BLaER1 treated with 17β-estradiol and CSF1 and Interleukin-3, amounts not matched to agents 10 nM and 100 nM (cell line): ENCODE results near the gene KIF5A.

ENCODE experiments used
- H3K27ac ChIP-seq, 11 experiments: shearing (Covaris generic); formaldehyde crosslinking; 2 replicates each; pipeline ENCODE4 v1.8.1; 2022
- H3K27me3 ChIP-seq, 11 experiments: shearing (Covaris generic); formaldehyde crosslinking; 2 replicates each; pipeline ENCODE4 v1.8.1; 2022
- H3K36me3 ChIP-seq, 11 experiments: shearing (Covaris generic); formaldehyde crosslinking; 2 replicates each; pipeline ENCODE4 v1.8.1; 2022
- H3K4me1 ChIP-seq, 10 experiments: shearing (Covaris generic); formaldehyde crosslinking; 2 replicates each; pipeline ENCODE4 v1.8.1; 2022
- H3K4me2 ChIP-seq, 11 experiments: shearing (Covaris generic); formaldehyde crosslinking; 2 replicates each; pipeline ENCODE4 v1.8.1; 2022
- H3K4me3 ChIP-seq, 10 experiments: shearing (Covaris generic); formaldehyde crosslinking; 2 replicates each; pipeline ENCODE4 v1.8.1; 2022
- H3K9ac ChIP-seq, 11 experiments: shearing (Covaris generic); formaldehyde crosslinking; 2 replicates each; pipeline ENCODE4 v1.8.1; 2022
- H3K9me3 ChIP-seq, 11 experiments: shearing (Covaris generic); formaldehyde crosslinking; replicated peaks in 1 of 11; 2 replicates each; pipeline ENCODE4 v1.8.1; 2022
- H4K20me1 ChIP-seq, 11 experiments: shearing (Covaris generic); formaldehyde crosslinking; 2 replicates each; pipeline ENCODE4 v1.8.1; 2022
- Cebpa-rat ChIP-seq, 11 experiments: shearing (Covaris generic); IDR thresholded peaks; 2 replicates each; pipeline ENCODE4 v1.8.1; 2022

The KIF5A gene

GRCh38 chr12:57522887-57523705 lies 26.7 kb upstream of the KIF5A start:
- Histone ChIP-seq H3K9me3 (no peaks in the 10 kb centered on the region), H3K4me1 (peaks cover 54 to 67% (median 62%) of the 10 kb centered on the region in 10 experiments), H3K4me3 (peak overlapping the region; percentile 70 to 86 (median 78)), H3K27me3 (no peaks in the 10 kb centered on the region), H4K20me1 (peaks cover 43 to 68% (median 58%) of the 10 kb centered on the region in 11 experiments), H3K27ac (peak overlapping the region; percentile 90 to 99 (median 97)), H3K36me3 (peaks cover 46 to 58% (median 55%) of the 10 kb centered on the region in 11 experiments), H3K4me2 (peak overlapping the region; percentile 85 to 100 (median 95)), H3K9ac (peak overlapping the region; percentile 84 to 93 (median 90))
- TF ChIP-seq Cebpa-rat (IDR thresholded peaks at IDR 0.05), result peak in 7 of 11 experiments; percentile 36 to 75 (median 61); a peak in 8 of 22 replicates

DNA sequence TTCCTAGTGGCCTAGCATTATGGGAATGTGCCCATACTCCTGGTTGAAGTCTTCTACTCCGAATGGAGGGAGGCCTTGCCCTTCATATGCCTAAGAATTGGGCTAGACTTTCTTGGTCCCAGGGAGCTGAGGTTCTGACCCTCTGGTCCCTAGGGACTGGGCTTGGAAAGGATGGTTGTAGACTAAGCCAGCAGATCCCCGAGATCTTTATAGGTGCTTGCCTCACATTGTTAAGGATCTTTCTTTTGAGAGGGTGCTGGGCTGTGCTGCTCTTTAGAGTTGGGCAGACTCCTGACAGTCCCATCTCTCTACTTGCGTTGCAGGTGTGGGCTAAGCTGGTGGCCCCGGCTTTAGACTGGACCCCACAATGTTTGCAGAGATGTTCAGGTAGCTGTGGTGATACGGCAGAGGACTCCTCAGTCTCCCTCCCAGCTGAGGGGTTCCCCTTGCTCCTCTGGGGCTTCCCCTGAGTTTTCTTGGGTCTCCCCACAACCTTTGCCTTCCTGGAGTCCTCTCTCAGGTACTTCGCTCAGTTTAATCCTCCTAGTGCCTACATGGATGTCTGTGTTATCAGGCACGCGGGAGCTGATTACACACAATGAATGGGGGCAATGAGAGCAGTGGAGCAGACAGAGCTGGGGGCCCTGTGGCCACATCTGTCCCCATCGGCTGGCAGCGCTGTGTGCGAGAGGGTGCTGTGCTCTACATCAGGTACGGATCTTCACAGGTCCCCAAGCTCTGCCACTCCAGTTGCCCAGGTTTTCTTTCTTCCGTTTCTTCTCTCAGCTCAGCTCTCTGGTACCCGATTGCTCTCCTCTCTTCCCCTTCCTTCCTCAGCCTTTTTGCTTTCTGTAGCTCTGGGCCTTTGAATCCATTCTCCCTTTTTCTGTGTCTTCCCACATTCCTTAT lies 25.9 kb upstream of the KIF5A start:
- TF ChIP-seq Cebpa-rat (IDR thresholded peaks at IDR 0.05), result no peak
- Histone ChIP-seq H3K4me1 (peaks cover 45 to 58% (median 54%) of the 10 kb centered on the region in 10 experiments), H3K4me2 (peak overlapping the region; percentile 85 to 100 (median 95)), H3K27me3 (no peaks in the 10 kb centered on the region), H3K4me3 (peak overlapping the region; percentile 70 to 86 (median 78)), H3K27ac (peak overlapping the region; percentile 75 to 99 (median 97)), H3K9ac (peak overlapping the region; percentile 84 to 93 (median 89)), H3K36me3 (peaks cover 47 to 58% (median 55%) of the 10 kb centered on the region in 11 experiments), H3K9me3 (no peaks in the 10 kb centered on the region), H4K20me1 (peaks cover 34 to 68% (median 53%) of the 10 kb centered on the region in 11 experiments; a peak in 21 of 22 replicates)

DNA sequence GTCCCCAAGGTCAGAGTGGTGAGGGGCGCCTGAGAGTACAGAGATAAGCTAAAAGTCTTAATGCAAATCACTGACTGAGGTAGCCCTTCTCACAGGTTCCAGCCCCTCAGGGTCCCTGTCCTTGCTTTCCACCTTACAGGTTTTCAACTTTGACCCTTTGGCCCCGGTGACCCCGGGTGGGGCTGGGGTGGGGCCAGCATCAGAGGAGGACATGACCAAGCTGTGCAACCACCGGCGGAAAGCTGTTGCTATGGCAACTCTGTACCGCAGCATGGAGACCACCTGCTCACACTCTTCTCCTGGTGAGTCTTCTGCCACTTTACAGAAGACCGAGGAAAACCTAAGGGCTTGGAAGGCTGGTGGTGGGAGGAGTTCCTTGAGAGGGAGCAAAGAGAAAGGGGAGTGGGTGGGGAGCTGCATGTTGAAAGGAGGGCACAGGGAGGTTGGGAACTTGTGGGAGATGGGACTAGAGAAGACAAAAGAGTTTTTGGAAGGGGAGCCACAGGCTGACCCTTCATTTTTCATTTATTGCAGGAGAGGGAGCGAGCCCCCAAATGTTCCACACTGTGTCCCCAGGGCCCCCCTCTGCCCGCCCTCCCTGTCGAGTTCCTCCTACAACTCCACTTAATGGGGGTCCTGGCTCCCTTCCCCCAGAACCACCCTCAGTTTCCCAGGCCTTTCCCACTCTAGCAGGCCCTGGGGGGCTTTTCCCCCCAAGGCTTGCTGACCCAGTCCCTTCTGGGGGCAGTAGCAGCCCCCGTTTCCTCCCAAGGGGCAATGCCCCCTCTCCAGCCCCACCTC lies 24.8 kb upstream of the KIF5A start:
- H3K4me2 ChIP-seq, result peak overlapping the region; percentile 85 to 100 (median 95)
- no peaks in the 10 kb centered on the region for H3K9me3 ChIP-seq
- no peaks in the 10 kb centered on the region for H3K27me3 ChIP-seq
- H3K4me3 ChIP-seq, result peak overlapping the region in 7 of 10 experiments; percentile 70 to 86 (median 84); a peak in 12 of 20 replicates
- H3K36me3 ChIP-seq, result peaks cover 52 to 62% (median 59%) of the 10 kb centered on the region in 11 experiments
- peak overlapping the region; percentile 84 to 93 (median 89); a peak in 20 of 22 replicates for H3K9ac ChIP-seq
- TF ChIP-seq Cebpa-rat (IDR thresholded peaks at IDR 0.05), result no peak
- H4K20me1 ChIP-seq, result peaks cover 26 to 66% (median 50%) of the 10 kb centered on the region in 11 experiments; a peak in 18 of 22 replicates
- H3K27ac ChIP-seq, result peak overlapping the region in 10 of 11 experiments; percentile 80 to 99 (median 97); a peak in 19 of 22 replicates
- peaks cover 43 to 53% (median 49%) of the 10 kb centered on the region in 10 experiments for H3K4me1 ChIP-seq

- peak overlapping the region; percentile 85 to 100 (median 95) for H3K4me2 ChIP-seq
- peaks cover 60 to 70% (median 66%) of the 10 kb centered on the region in 11 experiments for H3K36me3 ChIP-seq
- H3K9ac ChIP-seq, result peak overlapping the region; percentile 15 to 93 (median 89); a peak in 18 of 22 replicates
- no peak for TF ChIP-seq Cebpa-rat (IDR thresholded peaks at IDR 0.05)
- H3K27ac ChIP-seq, result peak overlapping the region in 5 of 11 experiments; percentile 10 to 47 (median 31); a peak in 4 of 22 replicates
- no peaks in the 10 kb centered on the region for H3K9me3 ChIP-seq
- H4K20me1 ChIP-seq, result peaks cover 23 to 73% (median 50%) of the 10 kb centered on the region in 11 experiments; a peak in 17 of 22 replicates
- no peaks in the 10 kb centered on the region for H3K27me3 ChIP-seq
- peaks cover 43 to 53% (median 49%) of the 10 kb centered on the region in 10 experiments for H3K4me1 ChIP-seq
- H3K4me3 ChIP-seq, result no peak overlapping the region
Observed at GRCh38 chr12:57525615-57526383, 24.0 kb upstream of the KIF5A start.

DNA sequence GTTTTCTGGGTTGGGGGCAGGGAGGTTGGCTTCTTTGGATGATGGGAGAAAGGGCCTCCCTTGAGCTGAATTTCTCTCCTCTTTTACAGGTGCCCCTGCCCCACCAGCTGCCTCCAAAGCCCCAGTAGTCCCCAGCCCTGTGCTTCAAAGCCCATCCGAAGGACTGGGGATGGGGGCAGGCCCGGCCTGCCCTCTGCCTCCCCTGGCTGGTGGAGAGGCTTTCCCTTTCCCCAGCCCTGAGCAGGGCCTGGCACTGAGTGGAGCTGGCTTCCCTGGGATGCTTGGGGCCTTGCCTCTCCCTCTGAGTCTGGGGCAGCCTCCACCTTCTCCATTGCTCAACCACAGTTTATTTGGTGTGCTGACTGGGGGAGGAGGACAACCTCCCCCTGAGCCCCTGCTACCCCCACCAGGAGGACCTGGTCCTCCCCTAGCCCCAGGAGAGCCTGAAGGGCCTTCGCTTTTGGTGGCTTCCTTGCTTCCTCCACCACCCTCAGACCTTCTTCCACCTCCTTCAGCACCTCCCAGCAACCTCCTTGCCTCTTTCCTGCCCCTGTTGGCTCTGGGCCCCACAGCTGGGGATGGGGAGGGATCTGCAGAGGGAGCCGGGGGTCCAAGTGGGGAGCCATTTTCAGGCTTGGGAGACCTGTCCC lies 23.2 kb upstream of the KIF5A start:
- Histone ChIP-seq H3K27ac (peak overlapping the region in 7 of 11 experiments; percentile 2 to 50 (median 26); a peak in 7 of 22 replicates), H3K36me3 (peaks cover 68 to 78% (median 74%) of the 10 kb centered on the region in 11 experiments), H3K4me3 (no peak overlapping the region), H3K4me2 (peak overlapping the region in 6 of 11 experiments; percentile 3 to 100 (median 29); a peak in 5 of 22 replicates), H3K9me3 (no peaks in the 10 kb centered on the region), H4K20me1 (peaks cover 23 to 79% (median 50%) of the 10 kb centered on the region in 11 experiments; a peak in 17 of 22 replicates), H3K27me3 (no peaks in the 10 kb centered on the region), H3K4me1 (peaks cover 35 to 45% (median 41%) of the 10 kb centered on the region in 10 experiments), H3K9ac (peak overlapping the region; percentile 9 to 91 (median 33); a peak in 13 of 22 replicates)
- TF ChIP-seq Cebpa-rat (IDR thresholded peaks at IDR 0.05), result no peak

GRCh38 chr12:57527184-57527583 lies 22.7 kb upstream of the KIF5A start:
- Histone ChIP-seq H3K36me3 (peaks cover 74 to 84% (median 80%) of the 10 kb centered on the region in 11 experiments), H3K27ac (peak overlapping the region in 1 of 11 experiments; percentile 39; a peak in 2 of 22 replicates)

GRCh38 chr12:57528176-57528575 lies 21.7 kb upstream of the KIF5A start:
- Histone ChIP-seq H3K9me3 (no peaks in the 10 kb centered on the region), H3K9ac (no peak overlapping the region), H3K27me3 (no peaks in the 10 kb centered on the region), H3K36me3 (peaks cover 84 to 94% (median 90%) of the 10 kb centered on the region in 11 experiments), H3K27ac (no peak overlapping the region), H3K4me2 (no peak overlapping the region), H4K20me1 (peaks cover 23 to 94% (median 50%) of the 10 kb centered on the region in 11 experiments; a peak in 18 of 22 replicates), H3K4me1 (peaks cover 28 to 37% (median 33%) of the 10 kb centered on the region in 10 experiments), H3K4me3 (no peak overlapping the region)
- no peak for TF ChIP-seq Cebpa-rat (IDR thresholded peaks at IDR 0.05)

More at GRCh38 chr12:57527184-57527583, 22.7 kb upstream of the KIF5A start:
- no peaks in the 10 kb centered on the region for H3K9me3 ChIP-seq
- H3K4me1 ChIP-seq, result peaks cover 29 to 39% (median 35%) of the 10 kb centered on the region in 10 experiments
- no peaks in the 10 kb centered on the region for H3K27me3 ChIP-seq
- peaks cover 23 to 85% (median 50%) of the 10 kb centered on the region in 11 experiments; a peak in 17 of 22 replicates for H4K20me1 ChIP-seq
- TF ChIP-seq Cebpa-rat (IDR thresholded peaks at IDR 0.05), result no peak
- H3K9ac ChIP-seq, result peak overlapping the region in 9 of 11 experiments; percentile 20 to 91 (median 33); a peak in 7 of 22 replicates
- H3K4me3 ChIP-seq, result no peak overlapping the region
- no peak overlapping the region for H3K4me2 ChIP-seq
